HepG2 (cell line): ENCODE results near the gene ARL4D. TPM values are rescaled to one million over a fixed set of nuclear protein-coding genes. Genes with fewer than 3 reads are reported as not detected.

ENCODE experiments used
- DBP ChIP-seq: sonication (generic); formaldehyde crosslinking; IDR thresholded peaks from 2 replicates; pipeline ENCODE4 v1.4.0; 2020; ENCODE audit warnings: missing genetic modification reagents; ENCODE audit errors: not compliant biosample characterization
- FUBP1 ChIP-seq: sonication (generic); formaldehyde crosslinking; IDR thresholded peaks from 2 replicates; pipeline ENCODE4 v1.5.1; 2020; ENCODE audit warnings: missing genetic modification reagents, mild to moderate bottlenecking, borderline replicate concordance
- HNF1B ChIP-seq: sonication (generic); formaldehyde crosslinking; IDR thresholded peaks from 2 replicates; pipeline ENCODE4 v1.5.1; 2020; ENCODE audit warnings: mild to moderate bottlenecking, moderate library complexity, missing genetic modification reagents
- HNRNPLL ChIP-seq: fragments of 200-400 bp; formaldehyde crosslinking; IDR thresholded peaks from 2 replicates; pipeline ENCODE4 v1.6.1; 2017; ENCODE audit warnings: mild to moderate bottlenecking, low read depth, low read length; ENCODE audit not compliant: poor library complexity, severe bottlenecking
- IRF2 ChIP-seq: IDR thresholded peaks from 2 replicates; pipeline ENCODE4 v1.6.1; 2018; ENCODE audit warnings: missing genetic modification reagents, missing compliant biosample characterization
- LCORL ChIP-seq, 2 experiments: fragments of 450-650 bp in 1 of 2; sonication (generic) in 1 of 2; formaldehyde crosslinking in 1 of 2; IDR thresholded peaks; 2 replicates each; pipeline versions ENCODE4 v1.5.0 to v1.6.1; 2017 to 2020; ENCODE audit warnings: antibody characterized with exemption in 1 of 2, missing genetic modification reagents in 1 of 2
- POGK ChIP-seq: sonication (generic); formaldehyde crosslinking; conservative IDR thresholded peaks from 2 replicates; pipeline ENCODE4 v1.8.0; 2022; ENCODE audit warnings: mild to moderate bottlenecking, moderate library complexity, missing genetic modification reagents
- POGZ ChIP-seq: sonication (generic); formaldehyde crosslinking; IDR thresholded peaks from 2 replicates; pipeline ENCODE4 v1.4.0; 2020; ENCODE audit warnings: mild to moderate bottlenecking, missing genetic modification reagents
- RXRA ChIP-seq: sonication (generic); formaldehyde crosslinking; IDR thresholded peaks from 2 replicates; pipeline ENCODE4 v1.5.1; 2020; ENCODE audit warnings: missing genetic modification reagents
- SAP130 ChIP-seq: IDR thresholded peaks from 2 replicates; pipeline ENCODE4 v1.6.1; 2016; ENCODE audit warnings: low read depth
- SP5 ChIP-seq: IDR thresholded peaks from 2 replicates; pipeline ENCODE4 v1.6.1; 2016; ENCODE audit warnings: low read depth, borderline replicate concordance
- TAF15 ChIP-seq: fragments of 200-400 bp; formaldehyde crosslinking; IDR thresholded peaks from one replicate; pipeline ENCODE4 v1.6.1; 2018; ENCODE audit warnings: mild to moderate bottlenecking, low read depth, low read length; ENCODE audit not compliant: poor library complexity, severe bottlenecking
- ZNF333 ChIP-seq: sonication (generic); formaldehyde crosslinking; IDR thresholded peaks from 2 replicates; pipeline ENCODE4 v1.4.0; 2020; ENCODE audit warnings: mild to moderate bottlenecking, missing genetic modification reagents, borderline replicate concordance
- ZNF446 ChIP-seq: sonication (generic); formaldehyde crosslinking; IDR thresholded peaks from 2 replicates; pipeline ENCODE4 v1.5.0; 2020; ENCODE audit warnings: mild to moderate bottlenecking, missing genetic modification reagents
- ZSCAN21 ChIP-seq: sonication (generic); formaldehyde crosslinking; IDR thresholded peaks from 2 replicates; pipeline ENCODE4 v1.8.0; 2022; ENCODE audit warnings: mild to moderate bottlenecking, missing genetic modification reagents, moderate library complexity, borderline replicate concordance
- polyA plus RNA-seq, 8 experiments: library from polyadenylated mRNA; depleted of rRNA in 3 of 8; stranded (reverse) in 7 of 8; unstranded in 1 of 8; fragments of >200 nt; fragmentation: Illumina TruSeq in 4 of 8; extraction: Trizol in 4 of 8; gene quantifications; 2 replicates each; pipeline versions ENCODE4 v1.2.1 to v1.2.3, GENCODE V29; 2011 to 2016; ENCODE audit warnings: low read depth in 4 of 8, missing spikeins in 1 of 8, mixed read lengths in 1 of 8; ENCODE audit not compliant: insufficient read depth in 1 of 8
- total RNA-seq, 5 experiments: library from RNA; depleted of rRNA; stranded (reverse); fragments of >200 nt; fragmentation: Illumina TruSeq; extraction: Trizol; gene quantifications; 2 replicates each; pipeline ENCODE4 v1.2.3, GENCODE V29; 2016; ENCODE audit warnings: low read depth in 1 of 5
- TF ChIP-seq, protein P1 (sequence below): sonication (generic); formaldehyde crosslinking; IDR thresholded peaks from 2 replicates; pipeline ENCODE4 v1.4.0; 2020; ENCODE audit warnings: missing genetic modification reagents, borderline replicate concordance

The ARL4D gene
- total and polyA plus RNA-seq, 2 of the 13 experiments (the other 11 are each of a cell fraction or from before 2014, with no cell fraction given): 9.0 to 25.9 TPM

GRCh38 chr17:43418441-43419374 lies 19.9 kb downstream of the ARL4D start (continued):
- no peak for TF ChIP-seq TAF15
- TF ChIP-seq, protein P1, sequence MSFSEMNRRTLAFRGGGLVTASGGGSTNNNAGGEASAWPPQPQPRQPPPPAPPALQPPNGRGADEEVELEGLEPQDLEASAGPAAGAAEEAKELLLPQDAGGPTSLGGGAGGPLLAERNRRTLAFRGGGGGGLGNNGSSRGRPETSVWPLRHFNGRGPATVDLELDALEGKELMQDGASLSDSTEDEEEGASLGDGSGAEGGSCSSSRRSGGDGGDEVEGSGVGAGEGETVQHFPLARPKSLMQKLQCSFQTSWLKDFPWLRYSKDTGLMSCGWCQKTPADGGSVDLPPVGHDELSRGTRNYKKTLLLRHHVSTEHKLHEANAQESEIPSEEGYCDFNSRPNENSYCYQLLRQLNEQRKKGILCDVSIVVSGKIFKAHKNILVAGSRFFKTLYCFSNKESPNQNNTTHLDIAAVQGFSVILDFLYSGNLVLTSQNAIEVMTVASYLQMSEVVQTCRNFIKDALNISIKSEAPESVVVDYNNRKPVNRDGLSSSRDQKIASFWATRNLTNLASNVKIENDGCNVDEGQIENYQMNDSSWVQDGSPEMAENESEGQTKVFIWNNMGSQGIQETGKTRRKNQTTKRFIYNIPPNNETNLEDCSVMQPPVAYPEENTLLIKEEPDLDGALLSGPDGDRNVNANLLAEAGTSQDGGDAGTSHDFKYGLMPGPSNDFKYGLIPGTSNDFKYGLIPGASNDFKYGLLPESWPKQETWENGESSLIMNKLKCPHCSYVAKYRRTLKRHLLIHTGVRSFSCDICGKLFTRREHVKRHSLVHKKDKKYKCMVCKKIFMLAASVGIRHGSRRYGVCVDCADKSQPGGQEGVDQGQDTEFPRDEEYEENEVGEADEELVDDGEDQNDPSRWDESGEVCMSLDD (CRISPR knock-in tag): no peak
- TF ChIP-seq SAP130 (CRISPR knock-in tag): peak; percentile 59
- TF ChIP-seq HNF1B (CRISPR knock-in tag): peak; percentile 42; the same call in 1 of the 2 replicates
- TF ChIP-seq LCORL (IDR thresholded peaks at IDR 0.05): no peak
- peak; percentile 50; the same call in 1 of the 2 replicates for TF ChIP-seq LCORL (CRISPR knock-in tag; IDR thresholded peaks at IDR 0.05)
- TF ChIP-seq ZSCAN21 (CRISPR knock-in tag): 0 out of 2 replicates have a peak, but pooled peaks have one; percentile 29
- TF ChIP-seq IRF2: 0 out of 2 replicates have a peak, but pooled peaks have one; percentile 19
- 0 out of 2 replicates have a peak, but pooled peaks have one; percentile 31 for TF ChIP-seq FUBP1
- no peak for TF ChIP-seq ZNF446 (CRISPR knock-in tag)
- TF ChIP-seq HNRNPLL: no peak
- TF ChIP-seq POGZ (CRISPR knock-in tag): peak; percentile 10; the same call in 1 of the 2 replicates
- no peak for TF ChIP-seq SP5 (CRISPR knock-in tag)
- peak; percentile 49 for TF ChIP-seq DBP (CRISPR knock-in tag)
- no peak for TF ChIP-seq RXRA (CRISPR knock-in tag)
- 0 out of 2 replicates have a peak, but pooled peaks have one; percentile 20 for TF ChIP-seq ZNF333 (CRISPR knock-in tag)
- TF ChIP-seq POGK (CRISPR knock-in tag): peak; percentile 68; the same call in 1 of the 2 replicates
